Spleen (tissue), 11 donors: ENCODE data around the gene PRKCB. TPM values are rescaled to one million over a fixed set of nuclear protein-coding genes. Genes with fewer than 3 reads are reported as not detected.
"Not testable (repeated sequence)": the region's sequence is repeated elsewhere in the genome, so short reads cannot be mapped to it uniquely, and the experiment has no call there.

ENCODE experiments used
- DNase-seq: peaks from one replicate; pipeline ENCODE4 v3.0.0-alpha.2; 2020
- H3K27ac ChIP-seq, 8 donors: fragments of 200-600 bp; sonication (generic) in 7 of 8; 1 replicate in 4 of 8; 2 replicates in 4 of 8; pipeline versions ENCODE4 v1.5.0 to v1.8.0; 2016 to 2021; ENCODE audit warnings: inconsistent platforms in 4 of 8, mild to moderate bottlenecking in 4 of 8, moderate library complexity in 1 of 8
- H3K27me3 ChIP-seq, 7 donors: fragments of 200-600 bp; sonication (generic) in 6 of 7; replicated peaks in 1 of 7; 1 replicate in 4 of 7; 2 replicates in 3 of 7; pipeline versions ENCODE4 v1.5.0 to v1.8.0; 2016 to 2021; ENCODE audit warnings: inconsistent platforms in 3 of 7, mild to moderate bottlenecking in 1 of 7
- H3K36me3 ChIP-seq, 6 donors: fragments of 200-600 bp; sonication (generic) in 5 of 6; 1 replicate in 4 of 6; 2 replicates in 2 of 6; pipeline versions ENCODE4 v1.5.0 to v1.8.0; 2016 to 2021; ENCODE audit warnings: inconsistent platforms in 2 of 6
- H3K4me1 ChIP-seq, 6 donors: fragments of 200-600 bp; sonication (generic) in 5 of 6; 1 replicate in 3 of 6; 2 replicates in 3 of 6; pipeline versions ENCODE4 v1.5.0 to v1.8.0; 2016 to 2021; ENCODE audit warnings: inconsistent platforms in 3 of 6
- H3K4me3 ChIP-seq, 8 donors: fragments of 200-600 bp; sonication (generic) in 7 of 8; 1 replicate in 4 of 8; 2 replicates in 4 of 8; pipeline versions ENCODE4 v1.5.0 to v1.8.0; 2016 to 2021; ENCODE audit warnings: inconsistent platforms in 4 of 8, mild to moderate bottlenecking in 4 of 8, moderate library complexity in 2 of 8
- H3K9me3 ChIP-seq, 8 donors: fragments of 200-600 bp; sonication (generic) in 7 of 8; 1 replicate in 4 of 8; 2 replicates in 4 of 8; pipeline versions ENCODE4 v1.5.0 to v1.8.0; 2016 to 2021; ENCODE audit warnings: inconsistent platforms in 4 of 8
- CTCF ChIP-seq, 11 experiments: fragments of 200-600 bp in 7 of 11; fragments of 450-650 bp in 4 of 11; sonication (generic) in 4 of 11; IDR thresholded peaks in 8 of 11; conservative IDR thresholded peaks in 3 of 11; 1 replicate in 7 of 11; 2 replicates in 4 of 11; pipeline versions ENCODE4 v1.4.0 to v1.8.0; 2016 to 2021; ENCODE audit warnings: antibody characterized with exemption in 11 of 11, inconsistent platforms in 4 of 11, mild to moderate bottlenecking in 1 of 11
- POLR2A ChIP-seq, 3 donors: fragments of 450-650 bp; IDR thresholded peaks; one replicate each; pipeline ENCODE4 v1.5.1; 2017; ENCODE audit warnings: antibody characterized with exemption in 3 of 3, mild to moderate bottlenecking in 1 of 3
- POLR2AphosphoS5 ChIP-seq, 3 donors: sonication (generic); formaldehyde crosslinking; IDR thresholded peaks; one replicate each; pipeline ENCODE4 v1.5.1; 2017; ENCODE audit warnings: antibody characterized with exemption in 3 of 3
- WGBS, 5 donors: extraction: QIAGEN DNeasy Blood & Tissue Kit in 3 of 5; methylation state at CpG; one replicate each; pipeline versions ENCODE4 v1.1.5 to v1.1.7; 2013 to 2018; 5-methylcytosine and 5-hydroxymethylcytosine counted together
- intact Hi-C: fragments of 100-400 bp; cut with DNase I; formaldehyde crosslinking; loops from one replicate; pipeline ENCODE4 v1.15.0; 2023; ENCODE audit warnings: low total_unique reads
- polyA plus RNA-seq, 3 donors: library from polyadenylated mRNA; stranded (reverse); fragments of 200-250 nt; gene quantifications; one replicate each; pipeline ENCODE4 v1.2.1, GENCODE V29; 2013
- total RNA-seq, 7 donors: library from RNA; depleted of rRNA in 3 of 7; stranded (reverse); fragments of >200 nt in 3 of 7; fragmentation: NEBNext Ultra II Directional in 4 of 7; extraction: Animal tissue kit (Norgen Biotek cat#: 25700) in 4 of 7; gene quantifications; one replicate each; pipeline versions ENCODE4 v1.1.0 to v1.2.1, GENCODE V29; 2016 to 2021
- donor health status: healthy with polysubstance abuse.
- donor health status: DM: no; HTN: no; CAD: no; lungs with moderate emphysema.
- donor health status: DM: no; HTN: no; CAD: no.
- donor health status: Bipolar disorder and iron deficiency.
- donor health status: healthy.
- donor health status: DM: no; HTN: no; CAD: no.
- donor health status: DM: yes; HTN: yes; CAD: no.

The PRKCB gene
- total and polyA plus RNA-seq, 10 donors, result 33.8 to 284 (median 182) TPM

GRCh38 chr16:24022797-24023196, 187.0 kb downstream of the PRKCB start:
- no peaks in the 10 kb centered on the region for H3K9me3 ChIP-seq
- peaks cover 0 to under 1% (median 0%) of the 10 kb centered on the region in 6 donors for H3K36me3 ChIP-seq
- no peaks in the 10 kb centered on the region for H3K27me3 ChIP-seq
- 61 to 88% (median 79%) methylated on average over 3 of the region's 3 CpGs for WGBS, 5 donors
- H3K4me3 ChIP-seq, result no peak overlapping the region
- intact Hi-C loops, result no loop called here
- no peak overlapping the region for H3K27ac ChIP-seq
- DNase-seq, result no peak
- TF ChIP-seq CTCF (IDR thresholded peaks at IDR 0.05 in 8 of 11, conservative IDR thresholded peaks at IDR 0.05 in 3 of 11), result no peak
- no peak for TF ChIP-seq POLR2A (IDR thresholded peaks at IDR 0.05)
- no peak for TF ChIP-seq POLR2AphosphoS5 (IDR thresholded peaks at IDR 0.05)
- peaks cover 3 to 68% (median 16%) of the 10 kb centered on the region in 6 donors for H3K4me1 ChIP-seq

- no peaks in the 10 kb centered on the region for H3K9me3 ChIP-seq
- intact Hi-C loops, result no loop called here
- H3K27ac ChIP-seq, result no peak overlapping the region
- TF ChIP-seq POLR2AphosphoS5 (IDR thresholded peaks at IDR 0.05), result no peak
- no peaks in the 10 kb centered on the region for H3K27me3 ChIP-seq
- DNase-seq, result no peak
- H3K4me1 ChIP-seq, result peaks cover 3 to 63% (median 16%) of the 10 kb centered on the region in 6 donors
- H3K36me3 ChIP-seq, result peaks cover 0 to 8% (median 0%) of the 10 kb centered on the region in 6 donors
- WGBS, 5 donors, result 81 to 92% (median 85%) methylated on average over 6 of the region's 6 CpGs
- H3K4me3 ChIP-seq, result no peak overlapping the region
These were observed 187.8 kb downstream of the PRKCB start for GRCh38 chr16:24023621-24024020.

GRCh38 chr16:24024971-24025370, 189.2 kb downstream of the PRKCB start:
- peaks cover 0 to 49% (median 13%) of the 10 kb centered on the region in 6 donors for H3K4me1 ChIP-seq
- WGBS, 5 donors, result 82 to 91% (median 90%) methylated on average over 7 of the region's 7 CpGs
- no peak for DNase-seq
- intact Hi-C loops, result no loop called here
- H3K27me3 ChIP-seq, result no peaks in the 10 kb centered on the region
- no peak overlapping the region for H3K27ac ChIP-seq
- TF ChIP-seq CTCF (IDR thresholded peaks at IDR 0.05 in 8 of 11, conservative IDR thresholded peaks at IDR 0.05 in 3 of 11) (no peak), POLR2A (IDR thresholded peaks at IDR 0.05) (no peak)
- H3K9me3 ChIP-seq, result no peaks in the 10 kb centered on the region
- peaks cover 0 to 16% (median 0%) of the 10 kb centered on the region in 6 donors for H3K36me3 ChIP-seq
- H3K4me3 ChIP-seq, result no peak overlapping the region

GRCh38 chr16:24027466-24027865, 191.7 kb downstream of the PRKCB start:
- H3K36me3 ChIP-seq, result peaks cover 0 to 33% (median 10%) of the 10 kb centered on the region in 6 donors
- no peak overlapping the region for H3K27ac ChIP-seq
- intact Hi-C loops, result no loop called here
- TF ChIP-seq POLR2AphosphoS5 (IDR thresholded peaks at IDR 0.05) (no peak), CTCF (IDR thresholded peaks at IDR 0.05 in 8 of 11, conservative IDR thresholded peaks at IDR 0.05 in 3 of 11) (no peak), POLR2A (IDR thresholded peaks at IDR 0.05) (no peak)
- H3K4me3 ChIP-seq, result no peak overlapping the region
- H3K9me3 ChIP-seq, result no peaks in the 10 kb centered on the region
- DNase-seq, result no peak
- WGBS, 5 donors, result 53 to 77% (median 74%) methylated on average over 8 of the region's 8 CpGs
- peaks cover 0 to 39% (median 5%) of the 10 kb centered on the region in 6 donors for H3K4me1 ChIP-seq
- H3K27me3 ChIP-seq, result no peaks in the 10 kb centered on the region

- H3K27me3 ChIP-seq, H3K27ac ChIP-seq, DNase-seq, H3K9me3 ChIP-seq, intact Hi-C loops, H3K4me3 ChIP-seq: not testable (repeated sequence)
- Histone ChIP-seq H3K4me1 (peaks cover 0 to 47% (median 11%) of the 10 kb centered on the region in 6 donors), H3K36me3 (peaks cover 0 to 57% (median 18%) of the 10 kb centered on the region in 6 donors)
- 92 to 100% (median 95%) methylated on average over 1 of the region's 1 CpG for WGBS, 5 donors
These were observed 194.1 kb downstream of the PRKCB start for GRCh38 chr16:24029841-24030240.
